HL-60 (cell line): ENCODE results near the gene CCL24.

Source experiments
- CTCF ChIP-seq: IDR thresholded peaks from one replicate; pipeline ENCODE4 v1.5.1; 2011; ENCODE audit warnings: low read length, control low read depth, inconsistent platforms; ENCODE audit not compliant: insufficient read depth
- GABPA ChIP-seq: IDR thresholded peaks from 2 replicates; pipeline ENCODE4 v1.6.1; 2012; ENCODE audit warnings: low read depth
- POLR2AphosphoS5 ChIP-seq: IDR thresholded peaks from 2 replicates; pipeline ENCODE4 v1.6.1; 2012; ENCODE audit warnings: low read depth

- TF ChIP-seq CTCF (no peak), GABPA (no peak), POLR2AphosphoS5 (no peak)
Observed at GRCh38 chr7:75836798-75837197, 23.2 kb upstream of the CCL24 start.
